Fibroblast of the aortic adventitia (primary cell): ENCODE results near the gene UXT. TPM values are rescaled to one million over a fixed set of nuclear protein-coding genes. Genes with fewer than 3 reads are reported as not detected.
"Not testable (repeated sequence)": the region's sequence is repeated elsewhere in the genome, so short reads cannot be mapped to it uniquely, and the experiment has no call there.

Source experiments
- DNase-seq: peaks from one replicate; pipeline ENCODE4 v3.0.0-alpha.2; 2010; ENCODE audit warnings: low read depth
- H3K4me3 ChIP-seq: 2 replicates; pipeline ENCODE4 v1.5.1; 2011; ENCODE audit warnings: low read depth, mild to moderate bottlenecking, control low read depth, low read length, moderate library complexity
- total RNA-seq: library from RNA; depleted of rRNA; stranded (reverse); fragments of >200 nt; gene quantifications from 2 replicates; pipeline ENCODE4 v1.2.3, GENCODE V29; 2012; ENCODE audit warnings: low replicate concordance
- TF ChIP-seq, protein P1 (sequence below): IDR thresholded peaks from 2 replicates; pipeline ENCODE4 v1.5.1; 2011; ENCODE audit warnings: mild to moderate bottlenecking, low read length, control low read depth, inconsistent platforms; ENCODE audit not compliant: insufficient read depth

UXT gene
- total RNA-seq, 1 donor: 151 TPM

DNA sequence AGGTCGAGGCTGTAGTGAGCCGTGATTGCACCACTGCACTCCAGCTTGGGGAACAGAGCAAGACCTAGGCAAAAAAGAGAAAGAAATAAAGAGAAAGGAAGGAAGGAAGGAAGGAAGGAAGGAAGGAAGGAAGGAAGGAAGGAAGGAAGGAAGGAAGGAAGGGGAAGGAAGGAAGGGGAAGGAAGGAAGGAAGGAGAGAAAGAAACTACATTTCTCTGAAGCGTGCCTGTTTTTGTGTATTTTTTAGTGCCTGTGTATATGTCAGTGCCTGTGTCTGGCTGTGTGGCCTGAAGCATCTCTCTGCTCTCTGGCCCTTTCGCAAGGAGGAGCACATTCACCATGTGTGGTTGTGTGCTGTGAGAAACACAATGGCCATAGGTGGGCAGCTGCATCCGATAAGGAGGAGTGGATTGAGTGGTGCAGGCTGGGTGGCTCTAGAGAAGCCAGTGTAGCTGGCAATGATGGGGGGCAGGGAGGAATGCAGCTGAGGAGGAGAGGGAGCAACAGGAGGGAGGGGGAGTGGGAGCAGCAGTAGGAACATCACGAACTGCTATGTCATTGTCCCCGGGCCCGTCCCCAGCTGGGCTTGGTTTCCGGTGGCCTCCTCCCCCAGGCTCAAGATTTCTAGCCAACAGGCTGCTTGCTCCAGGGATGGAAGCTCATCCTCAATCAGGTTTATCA, 50.7 kb downstream of the UXT start:
- no peak overlapping the region for H3K4me3 ChIP-seq
- DNase-seq: no peak
- TF ChIP-seq, protein P1, sequence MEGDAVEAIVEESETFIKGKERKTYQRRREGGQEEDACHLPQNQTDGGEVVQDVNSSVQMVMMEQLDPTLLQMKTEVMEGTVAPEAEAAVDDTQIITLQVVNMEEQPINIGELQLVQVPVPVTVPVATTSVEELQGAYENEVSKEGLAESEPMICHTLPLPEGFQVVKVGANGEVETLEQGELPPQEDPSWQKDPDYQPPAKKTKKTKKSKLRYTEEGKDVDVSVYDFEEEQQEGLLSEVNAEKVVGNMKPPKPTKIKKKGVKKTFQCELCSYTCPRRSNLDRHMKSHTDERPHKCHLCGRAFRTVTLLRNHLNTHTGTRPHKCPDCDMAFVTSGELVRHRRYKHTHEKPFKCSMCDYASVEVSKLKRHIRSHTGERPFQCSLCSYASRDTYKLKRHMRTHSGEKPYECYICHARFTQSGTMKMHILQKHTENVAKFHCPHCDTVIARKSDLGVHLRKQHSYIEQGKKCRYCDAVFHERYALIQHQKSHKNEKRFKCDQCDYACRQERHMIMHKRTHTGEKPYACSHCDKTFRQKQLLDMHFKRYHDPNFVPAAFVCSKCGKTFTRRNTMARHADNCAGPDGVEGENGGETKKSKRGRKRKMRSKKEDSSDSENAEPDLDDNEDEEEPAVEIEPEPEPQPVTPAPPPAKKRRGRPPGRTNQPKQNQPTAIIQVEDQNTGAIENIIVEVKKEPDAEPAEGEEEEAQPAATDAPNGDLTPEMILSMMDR: no peak

DNA sequence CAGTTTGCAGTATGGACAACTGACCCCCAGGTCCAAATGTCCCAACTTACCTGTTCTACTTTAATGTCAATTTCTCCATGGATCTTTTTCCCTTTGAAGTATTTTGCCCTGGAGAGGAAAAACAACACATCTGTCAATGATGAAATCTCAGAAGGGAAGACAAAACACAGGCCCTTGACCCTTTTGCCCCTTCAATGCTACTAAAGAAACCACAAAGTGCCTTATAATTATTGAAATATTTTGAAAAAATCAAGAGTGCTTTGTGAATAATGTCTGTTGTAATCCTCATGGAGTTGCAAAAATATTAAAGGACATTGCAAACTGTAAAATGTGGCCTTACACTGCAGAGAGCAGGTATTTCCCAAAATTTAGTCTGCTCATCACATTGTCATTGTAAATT, 51.9 kb downstream of the UXT start:
- DNase-seq: peak; percentile 8
- TF ChIP-seq, protein P1: no peak
- no peak overlapping the region for H3K4me3 ChIP-seq

DNA sequence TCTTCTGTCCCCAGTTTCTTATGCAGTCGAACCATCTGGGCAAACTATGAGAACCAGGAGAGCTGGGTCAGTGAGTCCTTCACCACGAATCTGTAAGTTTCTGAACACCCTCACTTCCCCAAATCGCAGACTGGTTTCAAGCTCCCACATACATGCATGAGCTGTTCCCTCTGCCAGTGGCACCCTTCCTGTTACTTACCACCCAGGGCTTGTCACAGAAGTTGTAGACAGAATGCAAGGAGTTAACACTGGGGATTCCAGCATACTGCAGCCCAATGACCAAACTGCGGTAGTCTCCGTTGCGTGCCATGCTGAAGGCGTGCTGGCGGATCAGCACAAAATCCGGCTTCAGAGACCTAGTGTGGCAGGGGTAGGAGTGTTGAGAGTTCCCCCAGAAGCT, 54.0 kb downstream of the UXT start:
- TF ChIP-seq, protein P1: no peak
- DNase-seq: no peak
- H3K4me3 ChIP-seq: no peak overlapping the region

DNA sequence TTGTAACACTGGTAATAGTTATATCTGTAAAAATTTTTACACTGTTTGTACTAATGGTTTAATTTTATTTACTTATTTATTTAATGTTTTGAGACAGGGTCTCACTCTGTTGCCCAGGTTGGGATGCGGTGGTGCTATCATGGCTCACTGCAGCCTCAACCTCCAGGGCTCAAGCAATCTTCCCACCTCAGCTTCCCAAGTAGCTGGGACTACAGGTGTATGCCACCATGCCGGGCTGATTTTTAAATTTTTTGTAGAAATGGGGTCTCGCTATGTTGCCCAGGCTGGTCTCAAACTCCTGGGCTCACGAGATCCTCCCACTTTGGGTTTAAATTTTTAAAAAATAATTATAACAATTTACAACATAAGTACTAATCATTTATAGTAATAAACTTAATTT, 55.9 kb downstream of the UXT start:
- H3K4me3 ChIP-seq, DNase-seq: not testable (repeated sequence)

Other genes starting within 250 kb of the UXT start
- 10.1 and 10.5 TPM in 2 replicates for gene ZNF41, start 176.0 kb downstream of the UXT start, total RNA-seq
- 9.2 and 20.9 TPM in 2 replicates for gene ARAF, start 98.0 kb downstream of the UXT start, total RNA-seq
- 834 and 863 TPM in 2 replicates for gene TIMP1, start 76.7 kb downstream of the UXT start, total RNA-seq
- gene SYN1, start 39.3 kb downstream of the UXT start, total RNA-seq: 0.09 TPM in 1 of 2 replicates, not detected in the other
- gene CFP, start 29.2 kb downstream of the UXT start, total RNA-seq: 0.18 TPM in 1 of 2 replicates, not detected in the other
- gene ELK1, start 8.6 kb downstream of the UXT start, total RNA-seq: 13.3 and 22.9 TPM in 2 replicates
- gene ZNF81, start 177.7 kb upstream of the UXT start, total RNA-seq: 6.1 and 6.2 TPM in 2 replicates